Cerebellar nuclear complex (tissue), 1 donor: ENCODE measurements around the gene RGS17.
"Not testable (repeated sequence)": the region's sequence is repeated elsewhere in the genome, so short reads cannot be mapped to it uniquely, and the experiment has no call there.

ENCODE experiments used
- DNase-seq, 2 experiments: peaks; one replicate each; lab custom pipeline; 2025; lab: John Stamatoyannopoulos, UW

RGS17 gene

GRCh38 chr6:152985300-152985699 is 145.8 kb downstream of the RGS17 start:
- DNase-seq = not testable (repeated sequence)

DNA sequence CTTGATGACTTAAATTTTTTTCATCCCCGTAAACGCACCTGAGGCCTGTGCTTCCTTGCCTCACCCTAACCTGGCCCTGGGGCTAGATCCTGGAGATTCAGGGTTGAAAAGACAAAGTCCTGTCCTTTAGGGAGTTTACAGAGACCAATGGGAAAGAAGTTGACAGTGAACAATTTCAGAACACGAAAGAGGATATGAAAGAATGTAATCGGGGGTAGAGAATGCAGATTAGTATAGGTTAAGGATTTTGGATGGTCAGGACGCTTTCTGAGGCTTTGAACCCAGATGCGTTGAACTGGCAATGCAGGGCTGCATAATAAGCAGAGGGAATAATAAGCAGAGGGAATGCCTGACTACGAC is 146.6 kb downstream of the RGS17 start:
- DNase-seq = no peak

DNA sequence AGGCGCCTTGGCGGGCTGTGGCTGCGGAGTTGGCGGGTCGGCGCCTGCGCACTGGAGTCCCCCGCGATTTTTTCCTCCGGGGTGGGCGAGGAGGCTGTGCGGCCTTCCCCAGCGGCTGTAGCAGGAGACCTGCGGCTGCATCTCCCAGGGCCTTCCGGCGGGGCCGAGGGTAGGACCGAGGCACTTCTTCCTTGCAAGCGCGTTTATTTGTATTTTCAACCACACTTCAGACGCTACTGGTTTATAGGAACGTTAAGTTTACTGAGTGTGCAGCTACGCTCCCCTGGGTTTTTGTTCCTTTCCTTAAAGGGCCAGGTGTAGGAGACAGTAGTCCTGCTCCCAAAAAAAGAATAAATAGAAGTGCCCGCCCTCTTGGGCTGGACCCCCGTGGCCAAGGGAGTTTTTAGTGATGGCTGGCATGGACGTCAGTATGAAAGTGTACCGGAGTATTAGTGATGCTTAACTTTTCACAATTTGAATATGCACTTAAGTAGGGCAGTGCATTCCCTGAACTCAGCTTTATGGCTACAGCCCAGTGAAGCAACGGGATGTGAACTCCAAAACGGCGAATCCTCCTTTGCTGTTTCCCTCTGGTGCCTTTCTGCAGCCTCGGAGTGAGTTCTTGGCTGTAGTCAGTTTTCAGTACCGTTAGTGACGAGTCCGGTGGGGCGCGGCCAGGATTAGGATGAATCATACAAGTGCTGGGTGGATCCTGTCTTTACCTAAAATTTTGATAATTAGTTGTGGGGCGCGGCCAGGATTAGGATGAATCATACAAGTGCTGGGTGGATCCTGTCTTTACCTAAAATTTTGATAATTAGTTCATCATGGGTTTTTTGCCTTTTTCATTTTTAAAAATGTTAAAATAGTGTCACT is 147.2 kb downstream of the RGS17 start:
- peak; percentile 35 to 86 for DNase-seq

DNA sequence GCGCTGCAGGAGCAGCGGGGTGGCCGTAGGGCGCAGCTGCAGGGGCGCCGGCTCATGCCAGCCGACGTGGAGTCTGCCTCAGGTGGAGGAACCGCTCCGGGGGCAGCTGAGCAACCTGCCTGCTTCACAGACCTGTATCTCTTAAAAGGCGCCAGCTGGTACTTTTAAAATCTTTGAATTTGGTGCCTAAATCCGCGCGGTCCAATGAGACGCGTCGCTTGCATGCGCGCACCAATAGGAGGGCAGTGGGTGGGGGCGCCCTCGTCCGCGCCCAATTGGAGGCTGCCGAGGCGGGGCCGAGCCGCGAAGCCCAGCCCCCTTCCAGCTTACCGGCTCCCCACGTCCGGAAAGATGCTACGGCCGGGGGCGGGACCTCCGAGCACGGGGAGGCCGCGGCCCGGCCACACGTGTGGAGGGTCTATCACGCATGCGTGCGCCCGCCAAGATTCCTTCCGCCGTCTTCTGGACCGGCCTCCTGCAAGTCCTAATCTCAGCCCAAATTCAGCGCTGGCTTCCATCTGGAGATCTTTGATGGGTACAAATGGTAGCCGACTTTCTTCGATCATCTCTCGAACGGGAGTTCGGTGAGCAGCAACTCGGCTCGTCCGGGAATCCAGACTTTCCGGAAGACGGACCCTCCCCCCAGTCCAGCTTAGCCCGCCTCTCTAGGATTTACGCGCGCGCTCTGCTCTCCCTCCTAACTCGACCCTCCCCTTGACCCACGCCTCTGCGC is 148.0 kb downstream of the RGS17 start, which contains the start of gene FBXO5:
TSS of gene FBXO5 (minus strand) at position 138 of the 733 bp plus-strand sequence. CDS start at position 56, 82 bp downstream.
- peak; percentile 54 to 90 for DNase-seq

DNA sequence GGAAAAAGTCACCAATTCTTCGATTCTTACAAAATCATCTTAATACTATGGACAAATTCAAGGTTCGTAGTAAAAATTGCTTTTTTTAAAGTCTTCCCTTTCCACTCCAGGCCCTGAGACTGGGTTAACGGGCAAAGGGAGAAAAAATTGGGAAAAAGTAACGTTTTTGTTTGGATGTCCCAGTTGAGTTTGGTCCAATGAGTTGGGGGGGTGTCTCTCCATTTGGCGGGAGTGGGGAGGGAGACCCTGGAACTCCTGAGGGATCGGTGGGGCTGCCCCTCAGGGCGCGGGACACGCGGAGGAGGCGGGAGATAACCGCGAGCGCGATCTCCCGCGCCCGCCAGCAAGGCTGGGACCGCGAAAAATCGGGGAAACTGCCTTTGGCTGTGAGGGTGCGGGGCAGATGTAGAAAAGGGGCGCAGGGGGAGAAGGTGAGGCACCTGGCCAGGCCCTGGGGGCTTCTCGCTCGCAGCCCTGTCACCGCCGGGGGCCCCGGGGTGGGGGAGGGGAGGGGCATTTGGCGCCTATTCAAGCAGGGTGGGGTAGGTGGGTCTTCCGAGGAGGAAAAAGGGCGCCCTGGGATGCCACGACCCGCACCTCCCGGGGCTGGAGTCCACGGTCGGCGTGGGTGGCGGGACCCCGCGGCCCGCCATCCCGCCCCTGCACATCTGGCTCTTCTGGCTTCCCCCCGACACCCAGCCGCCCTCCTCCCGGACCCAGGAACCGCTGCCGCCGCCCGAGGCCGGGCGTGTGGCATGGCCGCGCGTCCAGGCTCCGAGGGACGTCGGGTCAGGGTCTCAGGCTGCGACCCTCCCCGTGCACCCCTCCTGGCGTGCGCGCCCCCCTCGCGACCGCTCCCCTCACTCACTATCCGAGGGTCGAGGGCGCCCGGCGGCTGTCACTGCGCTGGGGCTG is 148.8 kb downstream of the RGS17 start:
- DNase-seq = no peak

GRCh38 chr6:152981219-152981618 is 149.9 kb downstream of the RGS17 start:
- DNase-seq = no peak

DNA sequence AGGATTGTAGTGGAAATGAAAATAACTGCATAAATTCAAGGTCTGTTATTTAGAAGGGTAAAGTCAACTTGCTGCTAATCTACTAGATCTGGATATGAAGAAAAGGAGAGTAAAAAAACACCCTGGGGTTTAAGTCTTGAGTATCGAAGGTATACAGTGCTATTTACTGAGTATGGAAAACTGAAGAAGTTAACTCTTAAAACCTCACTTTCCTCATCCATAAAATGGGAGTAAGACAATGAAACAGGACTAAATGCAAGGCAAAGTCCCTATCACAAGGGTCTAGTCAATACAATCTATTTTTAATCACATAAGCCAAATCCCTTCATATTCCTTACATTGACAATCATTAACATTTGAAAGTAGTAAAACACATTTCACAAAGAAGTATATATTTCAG is 150.4 kb downstream of the RGS17 start:
- DNase-seq = no peak

GRCh38 chr6:152979116-152979515 is 152.0 kb downstream of the RGS17 start:
- no peak for DNase-seq

GRCh38 chr6:152978058-152978457 is 153.0 kb downstream of the RGS17 start:
- DNase-seq = no peak

GRCh38 chr6:152977556-152977955 is 153.5 kb downstream of the RGS17 start:
- no peak for DNase-seq

DNA sequence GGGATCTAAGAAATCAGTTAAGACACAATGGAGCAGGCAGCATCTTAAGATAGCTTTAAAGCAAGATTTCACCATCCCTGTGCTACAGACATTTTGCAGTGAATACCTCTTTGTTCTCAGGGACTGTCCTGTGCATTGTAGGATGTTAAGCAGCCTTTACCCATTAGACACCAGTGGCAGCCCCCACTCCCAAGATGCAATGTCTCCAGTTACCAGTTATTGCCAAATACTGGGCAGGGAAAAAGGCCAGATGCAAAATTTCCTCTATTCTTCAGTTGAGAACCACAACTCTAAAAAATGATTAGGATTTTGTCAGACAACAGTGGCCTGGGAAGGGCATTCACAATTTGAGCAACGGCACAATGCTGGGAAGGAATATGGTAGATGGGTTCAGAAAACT is 154.3 kb downstream of the RGS17 start:
- no peak for DNase-seq

DNA sequence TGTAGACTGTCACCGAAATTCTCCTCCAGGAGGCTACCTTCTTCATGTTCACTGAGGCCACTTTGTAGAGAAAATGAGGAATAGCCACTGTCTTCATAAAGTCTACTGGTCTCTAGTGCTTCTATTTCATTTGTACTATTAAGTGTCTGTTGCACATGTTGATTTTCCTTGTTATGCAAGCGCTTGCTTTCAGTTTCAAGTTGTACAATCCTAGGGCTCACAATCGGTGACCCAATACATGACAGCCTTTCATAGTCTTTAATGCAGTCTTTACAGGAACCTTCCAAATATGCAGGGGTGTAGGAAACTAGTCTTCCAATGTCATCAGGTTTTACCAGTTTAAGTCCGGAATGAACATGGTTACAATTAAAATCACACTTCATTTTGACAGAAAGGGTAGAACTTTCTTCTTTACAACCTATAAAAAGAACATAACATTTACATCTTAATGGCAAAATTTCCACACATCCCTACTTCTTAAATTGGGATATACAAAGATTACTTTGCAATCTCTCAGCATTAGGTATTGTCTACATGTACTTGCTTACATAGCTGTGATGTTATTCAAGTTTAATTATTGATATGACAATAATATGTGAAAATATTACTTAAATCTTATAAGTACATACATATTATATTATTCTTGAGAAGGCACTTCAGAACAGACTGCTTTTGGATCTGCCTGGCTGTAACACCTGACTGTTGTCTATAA is 155.7 kb downstream of the RGS17 start:
- DNase-seq = no peak

DNA sequence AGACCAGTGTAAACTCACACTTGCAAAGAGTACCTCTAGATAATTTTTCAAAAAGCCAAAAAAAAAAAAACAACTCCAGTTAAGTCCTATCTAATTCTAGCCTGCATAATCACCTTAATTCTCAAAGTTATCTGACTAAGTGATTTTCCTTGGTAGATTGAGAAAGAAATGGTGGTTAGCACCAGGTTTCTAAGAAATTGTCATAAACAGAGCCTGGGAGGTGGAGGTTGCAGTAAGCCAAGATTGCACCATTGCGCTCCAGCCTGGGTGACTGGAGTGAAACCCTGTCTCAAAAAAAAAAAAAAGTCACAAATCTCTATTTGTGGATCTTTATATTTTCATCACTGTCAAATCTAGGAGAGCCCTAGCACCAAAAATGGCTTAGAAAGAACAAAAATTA is 157.2 kb downstream of the RGS17 start:
- no peak for DNase-seq

DNA sequence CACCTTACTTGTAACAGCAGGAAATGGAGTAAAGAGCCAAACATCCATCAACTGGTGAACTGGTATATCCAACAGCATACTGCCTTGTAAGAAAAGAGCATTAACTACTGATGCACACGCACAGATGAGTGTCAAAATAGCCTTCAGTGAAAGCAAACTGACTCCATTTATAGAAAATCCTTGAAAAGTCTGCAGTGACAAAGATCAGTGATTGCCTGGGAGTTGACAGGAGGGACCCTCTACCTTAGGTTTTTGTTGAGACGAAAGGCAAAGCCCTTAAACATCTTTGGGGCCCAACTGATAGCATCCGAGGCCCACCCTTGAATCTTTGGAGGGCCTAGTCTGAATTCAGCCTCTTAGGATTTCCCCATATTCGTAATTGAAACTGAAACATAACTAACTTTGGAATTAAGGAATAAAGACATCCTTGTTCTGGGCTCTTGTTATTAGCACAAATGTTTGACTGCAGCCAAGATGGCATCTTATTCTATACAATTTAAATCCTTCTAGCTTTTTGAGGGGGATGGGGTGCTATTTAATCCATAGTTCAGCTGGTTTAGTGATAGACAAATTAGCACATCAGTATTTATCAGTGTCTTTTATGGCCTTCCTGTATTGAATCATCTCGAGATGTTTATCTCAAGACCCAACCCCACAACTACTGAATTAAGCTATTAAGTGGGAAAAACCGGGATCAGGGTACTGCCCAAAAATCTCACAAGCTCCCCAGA is 161.2 kb downstream of the RGS17 start:
- DNase-seq = no peak

GRCh38 chr6:152966168-152966894 is 164.8 kb downstream of the RGS17 start:
- not testable (repeated sequence) for DNase-seq

GRCh38 chr6:152959333-152959732 is 171.7 kb downstream of the RGS17 start:
- DNase-seq = no peak

DNA sequence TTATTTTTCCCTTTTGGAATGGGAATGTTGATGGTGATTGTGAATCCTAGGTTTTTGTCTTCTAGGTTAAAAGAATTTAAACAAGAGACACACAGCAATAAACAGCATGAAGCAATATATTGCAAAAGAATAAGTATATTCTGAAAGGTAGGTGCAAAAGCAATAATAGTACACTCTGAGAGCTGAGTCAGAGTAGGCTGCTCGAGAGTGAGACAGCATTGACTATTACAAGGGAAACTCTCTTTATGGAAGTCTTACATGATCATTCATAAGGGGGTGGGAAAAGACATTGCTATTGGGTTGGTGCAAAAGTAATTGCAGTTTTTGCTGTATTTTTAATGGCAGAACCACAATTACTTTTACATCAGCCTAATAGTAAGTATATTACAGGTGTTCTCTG is 173.3 kb downstream of the RGS17 start:
- DNase-seq = no peak
